IMR-90 (cell line): ENCODE results near the gene ZNF575. TPM values are rescaled to one million over a fixed set of nuclear protein-coding genes. Genes with fewer than 3 reads are reported as not detected.

Source experiments
- ATAC-seq: fragments of 200-7000 bp; cut with Tn5 transposase; 2 replicates; pipeline ENCODE4 v1.9.1; 2020; ENCODE audit warnings: low read depth, mild to moderate bottlenecking, moderate library complexity
- BruUV-seq: library from RNA; stranded (reverse); fragments of 400-500 nt; replicated peaks from 2 replicates; lab custom pipeline; 2021; lab: Mats Ljungman, UMichigan
- CTCF ChIA-PET: fragments of 300-600 bp; formaldehyde crosslinking; extraction: SDS; loops from one replicate; lab custom pipeline; 2021; ENCODE audit warnings: antibody characterized with exemption; lab: Yijun Ruan, JAX
- POLR2A ChIA-PET: fragments of 300-600 bp; sonication (Branson Sonifier 250); formaldehyde crosslinking; loops from one replicate; lab custom pipeline; 2022; ENCODE audit warnings: antibody characterized with exemption; ENCODE audit not compliant: unreplicated experiment; lab: Charles Lee
- DNase-seq: peaks from one replicate; pipeline ENCODE4 v3.0.0; 2013
- H2AFZ ChIP-seq: replicated peaks from 2 replicates; pipeline ENCODE3; 2013; ENCODE audit warnings: low read length, mild to moderate bottlenecking; ENCODE audit not compliant: poor library complexity
- H2AK5ac ChIP-seq: 2 replicates; pipeline ENCODE4 v1.6.1; 2013; ENCODE audit warnings: low read depth, low read length, inconsistent platforms
- H2AK9ac ChIP-seq: replicated peaks from 2 replicates; pipeline ENCODE3; 2013; ENCODE audit warnings: mild to moderate bottlenecking, low read depth, low read length, moderate library complexity; ENCODE audit not compliant: poor library complexity
- H2BK120ac ChIP-seq: 2 replicates; pipeline ENCODE4 v1.6.1; 2013; ENCODE audit warnings: low read depth, low read length, inconsistent platforms
- H2BK15ac ChIP-seq: 3 replicates; pipeline ENCODE4 v1.6.1; 2013; ENCODE audit warnings: low read depth, low read length, inconsistent platforms
- H2BK20ac ChIP-seq: 2 replicates; pipeline ENCODE4 v1.6.1; 2013; ENCODE audit warnings: low read depth, mild to moderate bottlenecking, inconsistent platforms, low read length, moderate library complexity
- H2BK5ac ChIP-seq: 2 replicates; pipeline ENCODE4 v1.6.1; 2013; ENCODE audit warnings: mild to moderate bottlenecking, low read depth, low read length, inconsistent platforms; ENCODE audit not compliant: poor library complexity, severe bottlenecking
- H3K14ac ChIP-seq: replicated peaks from 2 replicates; pipeline ENCODE4 v1.6.1; 2013; ENCODE audit warnings: low read depth, low read length, inconsistent platforms
- H3K18ac ChIP-seq: 2 replicates; pipeline ENCODE4 v1.6.1; 2013; ENCODE audit warnings: low read depth, low read length, control low read depth
- H3K23ac ChIP-seq: 2 replicates; pipeline ENCODE4 v1.6.1; 2013; ENCODE audit warnings: low read depth, low read length, inconsistent platforms
- H3K27ac ChIP-seq: 2 replicates; pipeline ENCODE4 v1.5.1; 2013; ENCODE audit warnings: mild to moderate bottlenecking, control low read depth, low read length; ENCODE audit not compliant: insufficient read depth
- H3K27me3 ChIP-seq: 2 replicates; pipeline ENCODE4 v1.6.1; 2013; ENCODE audit warnings: low read length; ENCODE audit not compliant: control insufficient read depth, insufficient read depth
- H3K36me3 ChIP-seq: 2 replicates; pipeline ENCODE4 v1.6.1; 2013; ENCODE audit warnings: low read length, mixed read lengths; ENCODE audit not compliant: control insufficient read depth, insufficient read depth
- H3K4ac ChIP-seq: 2 replicates; pipeline ENCODE4 v1.6.1; 2013; ENCODE audit warnings: low read depth, low read length, inconsistent platforms
- H3K4me1 ChIP-seq: 2 replicates; pipeline ENCODE4 v1.6.1; 2013; ENCODE audit warnings: low read length, mixed read lengths; ENCODE audit not compliant: control insufficient read depth, insufficient read depth
- H3K4me2 ChIP-seq: 2 replicates; pipeline ENCODE4 v1.6.1; 2013; ENCODE audit warnings: low read depth, mild to moderate bottlenecking, control low read depth, low read length, moderate library complexity
- H3K4me3 ChIP-seq: 2 replicates; pipeline ENCODE4 v1.5.1; 2013; ENCODE audit warnings: low read depth, mild to moderate bottlenecking, control low read depth, low read length, moderate library complexity; ENCODE audit not compliant: insufficient read depth
- H3K56ac ChIP-seq: 2 replicates; pipeline ENCODE4 v1.6.1; 2013; ENCODE audit warnings: low read length, inconsistent platforms; ENCODE audit not compliant: insufficient read depth; ENCODE audit errors: extremely low read depth
- H3K79me1 ChIP-seq, 2 experiments: 2 replicates each; pipeline ENCODE4 v1.6.1; 2013; ENCODE audit warnings: low read length in 2 of 2, inconsistent platforms in 1 of 2, low read depth in 1 of 2
- H3K9ac ChIP-seq: 2 replicates; pipeline ENCODE4 v1.6.1; 2013; ENCODE audit warnings: low read depth, low read length, control low read depth
- H3K9me1 ChIP-seq: 2 replicates; pipeline ENCODE4 v1.6.1; 2013; ENCODE audit warnings: low read length, inconsistent platforms; ENCODE audit not compliant: insufficient read depth
- H3K9me3 ChIP-seq: 2 replicates; pipeline ENCODE4 v1.6.1; 2013; ENCODE audit warnings: low read length; ENCODE audit not compliant: control insufficient read depth, insufficient read depth
- H4K20me1 ChIP-seq: 2 replicates; pipeline ENCODE4 v1.6.1; 2013; ENCODE audit warnings: low read length, inconsistent platforms; ENCODE audit not compliant: insufficient read depth
- H4K5ac ChIP-seq: 2 replicates; pipeline ENCODE4 v1.6.1; 2013; ENCODE audit warnings: mild to moderate bottlenecking, low read depth, low read length, control low read depth
- H4K8ac ChIP-seq, 2 experiments: 2 replicates each; pipeline ENCODE4 v1.6.1; 2013; ENCODE audit warnings: low read depth in 2 of 2, low read length in 2 of 2, control low read depth in 1 of 2, inconsistent platforms in 1 of 2
- H4K91ac ChIP-seq: 2 replicates; pipeline ENCODE4 v1.6.1; 2013; ENCODE audit warnings: low read depth, low read length, inconsistent platforms; ENCODE audit not compliant: insufficient read depth
- CTCF ChIP-seq: conservative IDR thresholded peaks from 2 replicates; pipeline ENCODE4 v1.5.1; 2012; ENCODE audit warnings: mild to moderate bottlenecking, low read depth, low read length, improper control_type of control experiment
- MAZ ChIP-seq: IDR thresholded peaks from 2 replicates; pipeline ENCODE4 v1.6.1; 2012; ENCODE audit warnings: low read depth, mild to moderate bottlenecking, low read length, improper control_type of control experiment, moderate library complexity, borderline replicate concordance
- MXI1 ChIP-seq: IDR thresholded peaks from 2 replicates; pipeline ENCODE4 v1.6.1; 2012; ENCODE audit warnings: low read depth, mild to moderate bottlenecking, low read length, moderate library complexity, borderline replicate concordance
- RCOR1 ChIP-seq: IDR thresholded peaks from 2 replicates; pipeline ENCODE4 v1.6.1; 2012; ENCODE audit warnings: mild to moderate bottlenecking, low read length, improper control_type of control experiment; ENCODE audit not compliant: insufficient replicate concordance
- USF2 ChIP-seq: fragments of 150-350 bp; IDR thresholded peaks from 2 replicates; pipeline ENCODE4 v1.6.1; 2017; ENCODE audit warnings: mild to moderate bottlenecking, antibody characterized with exemption, low read length, low read depth
- WGBS, 2 experiments: methylation state at CpG; one replicate each; pipeline versions ENCODE4 v1.1.5 to v1.1.7; 2013; ENCODE audit warnings: missing lambda C conversion rate in 2 of 2; ENCODE audit not compliant: insufficient read length in 1 of 2; ENCODE audit errors: extremely low coverage in 2 of 2; 5-methylcytosine and 5-hydroxymethylcytosine counted together
- dilution Hi-C: fragments of 300-500 bp; cut with HindIII; formaldehyde crosslinking; loops from one replicate; pipeline ENCODE4 v1.14.3; 2018; ENCODE audit warnings: low sequenced_read_pairs; ENCODE audit not compliant: unreplicated experiment
- in situ Hi-C: fragments of 300-500 bp; cut with MboI; formaldehyde crosslinking; loops from 3 replicates; pipeline ENCODE4 v1.14.3; 2019; ENCODE audit warnings: low sequenced_read_pairs, inconsistent platforms, mixed read lengths
- intact Hi-C: fragments of 100-400 bp; cut with micrococcal nuclease; formaldehyde crosslinking; loops from 2 replicates; pipeline ENCODE4 v1.10.0; 2022
- polyA plus RNA-seq, 3 experiments: library from polyadenylated mRNA; depleted of rRNA; stranded (reverse); fragments of >200 nt; gene quantifications; 2 replicates each; pipeline ENCODE4 v1.2.3, GENCODE V29; 2012; ENCODE audit warnings: low replicate concordance in 1 of 3
- total RNA-seq: library from RNA; depleted of rRNA; stranded (reverse); fragments of >200 nt; gene quantifications from 2 replicates; pipeline ENCODE4 v1.2.3, GENCODE V29; 2012

Gene ZNF575
- total and polyA plus RNA-seq, 2 of the 4 experiments (the other 2 are of a cell fraction) = 0.77 TPM; not detected in 1

GRCh38 chr19:43486412-43486811, 46.6 kb upstream of the ZNF575 start:
- Histone ChIP-seq H4K20me1 (no peaks in the 10 kb centered on the region), H2BK20ac (no peak overlapping the region), H3K9ac (no peak overlapping the region), H3K14ac (no peak overlapping the region), H3K4me2 (no peak overlapping the region), H3K79me1 (no peaks in the 10 kb centered on the region), H3K4me1 (no peaks in the 10 kb centered on the region), H3K9me1 (peaks cover 5% of the 10 kb centered on the region; the same call in 1 of the 2 replicates), H3K56ac (no peak overlapping the region), H3K36me3 (peaks cover 4% of the 10 kb centered on the region), H2AK5ac (no peak overlapping the region), H2BK120ac (no peak overlapping the region), H2BK15ac (no peak overlapping the region), H4K8ac (no peak overlapping the region), H3K4me3 (no peak overlapping the region), H4K91ac (no peak overlapping the region), H2AFZ (no peak overlapping the region), H3K23ac (no peak overlapping the region), H3K18ac (no peak overlapping the region), H3K4ac (no peak overlapping the region), H4K5ac (no peak overlapping the region), H3K9me3 (no peaks in the 10 kb centered on the region), H3K27me3 (no peaks in the 10 kb centered on the region), H2BK5ac (no peak overlapping the region), H3K27ac (no peak overlapping the region), H2AK9ac (no peak overlapping the region)
- POLR2A ChIA-PET = no interaction called here
- CTCF ChIA-PET = no interaction called here
- in situ Hi-C loops = no loop called here
- no TSS peak for BruUV-seq
- no peak for TF ChIP-seq CTCF
- no peak for TF ChIP-seq RCOR1
- no peak for TF ChIP-seq USF2
- TF ChIP-seq MXI1 = no peak
- TF ChIP-seq MAZ = no peak
- DNase-seq (no peak), ATAC-seq (no peak)
- no CpG with 5 or more reads among the region's 7 CpGs for WGBS, 2 experiments
- intact Hi-C loops = no loop called here
- dilution Hi-C loops = no loop called here
